Lung (tissue), 12 donors: ENCODE measurements around the gene IFNL1. TPM values are rescaled to one million over a fixed set of nuclear protein-coding genes. Genes with fewer than 3 reads are reported as not detected.

Experiments used
- ATAC-seq: fragments of 200-7000 bp; cut with Tn5 transposase; one replicate; pipeline ENCODE4 v1.9.1; 2020; ENCODE audit warnings: moderate number of reproducible peaks; ENCODE audit not compliant: insufficient read depth, low FRiP score
- DNase-seq, 3 donors: peaks; one replicate each; pipeline ENCODE4 v3.0.0-alpha.2; 2013 to 2017
- H3K27ac ChIP-seq, 2 donors: one replicate each; pipeline ENCODE4 v1.5.1; 2013; ENCODE audit warnings: mild to moderate bottlenecking in 2 of 2, moderate library complexity in 2 of 2, control low read depth in 1 of 2, inconsistent platforms in 1 of 2, low read depth in 1 of 2, low read length in 1 of 2
- H3K27me3 ChIP-seq, 3 donors: one replicate each; pipeline ENCODE4 v1.5.1; 2013; ENCODE audit warnings: low read length in 2 of 3; ENCODE audit not compliant: control insufficient read depth in 3 of 3, insufficient read depth in 3 of 3
- H3K36me3 ChIP-seq, 4 donors: one replicate each; pipeline ENCODE4 v1.5.1; 2013; ENCODE audit warnings: low read length in 4 of 4, mild to moderate bottlenecking in 1 of 4, moderate library complexity in 1 of 4; ENCODE audit not compliant: control insufficient read depth in 4 of 4, insufficient read depth in 4 of 4
- H3K4me1 ChIP-seq, 5 donors: one replicate each; pipeline ENCODE4 v1.5.1; 2013; ENCODE audit warnings: low read length in 5 of 5, mild to moderate bottlenecking in 2 of 5, moderate library complexity in 1 of 5; ENCODE audit not compliant: control insufficient read depth in 5 of 5, insufficient read depth in 5 of 5
- H3K4me3 ChIP-seq: one replicate; pipeline ENCODE4 v1.5.1; 2013; ENCODE audit warnings: mild to moderate bottlenecking, control low read depth, moderate library complexity
- H3K9ac ChIP-seq, 2 donors: one replicate each; pipeline ENCODE4 v1.5.1; 2013; ENCODE audit warnings: low read length in 2 of 2, control low read depth in 1 of 2; ENCODE audit not compliant: insufficient read depth in 1 of 2
- H3K9me3 ChIP-seq, 4 donors: one replicate each; pipeline ENCODE4 v1.5.1; 2013; ENCODE audit warnings: low read length in 3 of 4, mild to moderate bottlenecking in 1 of 4, moderate library complexity in 1 of 4; ENCODE audit not compliant: control insufficient read depth in 4 of 4, insufficient read depth in 3 of 4
- WGBS, 2 donors: extraction: QIAGEN DNeasy Blood & Tissue Kit; methylation state at CpG; one replicate each; pipeline ENCODE4 v1.1.7; 2013; 5-methylcytosine and 5-hydroxymethylcytosine counted together
- polyA plus RNA-seq, 2 donors: library from polyadenylated mRNA; stranded (reverse); fragments of 200-250 nt; gene quantifications; one replicate each; pipeline ENCODE4 v1.2.1, GENCODE V29; 2013
- total RNA-seq, 2 donors: library from RNA; depleted of rRNA in 1 of 2; stranded (reverse); fragments of >200 nt in 1 of 2; gene quantifications; one replicate each; pipeline ENCODE4 v1.2.1, GENCODE V29; 2014 to 2021
- TF ChIP-seq, protein P1 (sequence below): IDR thresholded peaks from 2 replicates; pipeline ENCODE4 v1.5.1; 2012; ENCODE audit warnings: mild to moderate bottlenecking; ENCODE audit errors: control extremely low read depth, extremely low read depth
- donor health status: control.
- donor health status: control.
- donor health status: Bipolar disorder and iron deficiency.
- donor health status: healthy.
- donor health status: DM: yes; HTN: yes; CAD: no.

Gene IFNL1
- total and polyA plus RNA-seq, 4 donors = 0.17 TPM; not detected in 3

DNA sequence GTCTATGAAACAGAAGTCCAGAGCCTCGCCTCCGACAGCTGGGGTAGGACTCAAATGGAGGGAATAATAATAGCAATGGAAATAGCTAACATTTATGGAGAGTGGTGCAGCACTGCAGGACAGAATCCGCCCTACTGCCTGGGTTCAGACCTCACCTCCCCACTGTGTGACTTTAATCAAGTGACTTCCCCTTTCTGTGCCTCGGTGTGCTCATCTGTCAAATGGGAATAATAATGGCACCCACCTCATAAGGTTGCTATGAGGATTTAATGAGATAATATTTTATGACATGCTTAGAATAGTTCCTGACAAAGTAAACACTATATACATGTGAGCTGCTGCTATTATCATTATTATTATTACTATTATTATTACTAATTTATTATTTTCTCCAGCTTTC, 21.3 kb downstream of the IFNL1 start:
- no peaks in the 10 kb centered on the region for H3K9me3 ChIP-seq
- H3K4me3 ChIP-seq = no peak overlapping the region
- 96 to 98% methylated on average over 4 of the region's 4 CpGs for WGBS, 2 donors
- H3K27ac ChIP-seq = no peak overlapping the region
- no peak overlapping the region for H3K9ac ChIP-seq
- H3K27me3 ChIP-seq = no peaks in the 10 kb centered on the region
- DNase-seq (no peak), ATAC-seq (no peak)
- TF ChIP-seq, protein P1, sequence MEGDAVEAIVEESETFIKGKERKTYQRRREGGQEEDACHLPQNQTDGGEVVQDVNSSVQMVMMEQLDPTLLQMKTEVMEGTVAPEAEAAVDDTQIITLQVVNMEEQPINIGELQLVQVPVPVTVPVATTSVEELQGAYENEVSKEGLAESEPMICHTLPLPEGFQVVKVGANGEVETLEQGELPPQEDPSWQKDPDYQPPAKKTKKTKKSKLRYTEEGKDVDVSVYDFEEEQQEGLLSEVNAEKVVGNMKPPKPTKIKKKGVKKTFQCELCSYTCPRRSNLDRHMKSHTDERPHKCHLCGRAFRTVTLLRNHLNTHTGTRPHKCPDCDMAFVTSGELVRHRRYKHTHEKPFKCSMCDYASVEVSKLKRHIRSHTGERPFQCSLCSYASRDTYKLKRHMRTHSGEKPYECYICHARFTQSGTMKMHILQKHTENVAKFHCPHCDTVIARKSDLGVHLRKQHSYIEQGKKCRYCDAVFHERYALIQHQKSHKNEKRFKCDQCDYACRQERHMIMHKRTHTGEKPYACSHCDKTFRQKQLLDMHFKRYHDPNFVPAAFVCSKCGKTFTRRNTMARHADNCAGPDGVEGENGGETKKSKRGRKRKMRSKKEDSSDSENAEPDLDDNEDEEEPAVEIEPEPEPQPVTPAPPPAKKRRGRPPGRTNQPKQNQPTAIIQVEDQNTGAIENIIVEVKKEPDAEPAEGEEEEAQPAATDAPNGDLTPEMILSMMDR = no peak
- peaks cover 0 to 10% (median 3%) of the 10 kb centered on the region in 5 donors for H3K4me1 ChIP-seq
- H3K36me3 ChIP-seq = peaks cover 0 to 13% (median 0%) of the 10 kb centered on the region in 4 donors

DNA sequence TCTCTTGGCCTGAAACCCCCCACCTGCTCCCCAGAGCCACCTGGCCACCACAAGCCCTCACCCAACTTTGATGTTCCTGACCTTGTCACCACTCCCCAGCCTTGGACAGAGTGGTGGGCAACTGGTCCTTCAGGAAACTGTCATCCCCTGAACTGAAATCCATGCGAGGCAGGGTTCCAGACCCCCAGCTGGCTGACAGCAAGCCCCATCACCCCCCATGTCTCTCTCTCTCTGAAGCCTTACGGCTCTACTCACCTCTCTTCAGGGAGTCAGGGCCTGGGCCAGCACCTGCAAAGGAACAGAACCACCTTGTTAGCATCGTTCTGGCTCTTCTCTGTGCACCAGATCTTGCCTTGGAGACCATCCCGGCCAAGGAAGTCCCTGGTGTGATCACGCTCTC, 21.9 kb downstream of the IFNL1 start:
- H3K27me3 ChIP-seq = no peaks in the 10 kb centered on the region
- 94% methylated on average over 5 of the region's 5 CpGs for WGBS, 2 donors
- no peak overlapping the region for H3K9ac ChIP-seq
- peaks cover 0 to 10% (median 3%) of the 10 kb centered on the region in 5 donors for H3K4me1 ChIP-seq
- no peak for ATAC-seq
- H3K4me3 ChIP-seq = no peak overlapping the region
- H3K36me3 ChIP-seq = peaks cover 0 to 13% (median 0%) of the 10 kb centered on the region in 4 donors
- H3K27ac ChIP-seq = no peak overlapping the region
- DNase-seq = no peak
- no peaks in the 10 kb centered on the region for H3K9me3 ChIP-seq
- TF ChIP-seq, protein P1 = no peak

DNA sequence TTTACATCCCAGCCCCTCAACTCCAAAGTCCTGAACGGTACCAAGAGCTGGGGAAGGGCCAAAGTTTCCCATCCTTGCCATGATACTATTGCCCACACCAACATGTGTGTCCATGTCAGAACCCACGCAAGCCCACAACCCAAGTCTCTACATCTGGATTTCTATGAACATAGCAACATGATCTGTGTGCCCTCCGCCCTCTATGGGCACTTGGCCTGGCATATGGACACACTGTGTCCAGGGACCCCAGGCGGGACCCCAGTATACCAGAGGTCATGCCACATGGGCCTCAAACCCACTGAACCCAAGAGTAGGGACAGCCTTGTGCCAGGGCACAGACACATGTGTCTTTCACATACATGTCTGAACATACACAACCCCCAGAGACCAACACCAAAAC, 22.5 kb downstream of the IFNL1 start:
- H3K9me3 ChIP-seq = no peaks in the 10 kb centered on the region
- peaks cover 0 to 10% (median 3%) of the 10 kb centered on the region in 5 donors for H3K4me1 ChIP-seq
- ATAC-seq (no peak), DNase-seq (no peak)
- H3K9ac ChIP-seq = no peak overlapping the region
- H3K27me3 ChIP-seq = no peaks in the 10 kb centered on the region
- WGBS, 2 donors = 96 to 98% methylated on average over 4 of the region's 4 CpGs
- no peak overlapping the region for H3K27ac ChIP-seq
- H3K36me3 ChIP-seq = peaks cover 0 to 12% (median 0%) of the 10 kb centered on the region in 4 donors
- no peak overlapping the region for H3K4me3 ChIP-seq
- TF ChIP-seq, protein P1 = no peak
